NCI-H2227 (cell line): ENCODE results near the gene PIGX.

ENCODE experiments used
- DNase-seq: peaks from one replicate; lab custom pipeline; 2025; ENCODE audit not compliant: unreplicated experiment; lab: John Stamatoyannopoulos, UW

PIGX gene

GRCh38 chr3:196754091-196754981 is 42.2 kb downstream of the PIGX start:
- DNase-seq = no peak

- DNase-seq = no peak
These were observed 44.6 kb downstream of the PIGX start for GRCh38 chr3:196756732-196757131.

GRCh38 chr3:196757876-196758739 is 45.9 kb downstream of the PIGX start:
- DNase-seq = no peak

GRCh38 chr3:196763179-196763578 is 51.0 kb downstream of the PIGX start:
- no peak for DNase-seq

- DNase-seq = no peak
These were observed 53.3 kb downstream of the PIGX start for GRCh38 chr3:196765454-196765853.

- DNase-seq = no peak
These were observed 58.9 kb downstream of the PIGX start for GRCh38 chr3:196771067-196771466.

GRCh38 chr3:196772102-196772501 is 59.9 kb downstream of the PIGX start:
- DNase-seq = no peak

- DNase-seq = no peak
These were observed 60.7 kb downstream of the PIGX start for GRCh38 chr3:196772897-196773296.

- DNase-seq = no peak
These were observed 62.1 kb downstream of the PIGX start for GRCh38 chr3:196774191-196774820.

GRCh38 chr3:196774848-196775422 is 62.8 kb downstream of the PIGX start:
- no peak for DNase-seq

GRCh38 chr3:196775938-196776337 is 63.8 kb downstream of the PIGX start:
- DNase-seq = no peak

- DNase-seq = no peak
These were observed 65.7 kb downstream of the PIGX start for GRCh38 chr3:196777836-196778235.

- DNase-seq = no peak
These were observed 66.6 kb downstream of the PIGX start for GRCh38 chr3:196778755-196779154.

- no peak for DNase-seq
These were observed 70.3 kb downstream of the PIGX start for GRCh38 chr3:196782511-196782910.
